Measurements from ENCODE around the gene WIZ. TPM values are rescaled to one million over a fixed set of nuclear protein-coding genes. Genes with fewer than 3 reads are reported as not detected.

Gene WIZ
- total and polyA plus RNA-seq, 2 of the 8 experiments (the other 6 are each of a cell fraction or from before 2014, with no cell fraction given) = 12.5 to 33.2 TPM

GRCh38 chr19:15419413-15420025 lies 30.2 kb downstream of the WIZ start:
- peaks cover 32 to 41% of the 10 kb centered on the region in 2 experiments for H3K79me2 ChIP-seq (ENCODE audit: control insufficient read depth in 1 of 2, insufficient read depth in 2 of 2, low read length in 2 of 2)
- no peak overlapping the region for H4K5ac ChIP-seq (ENCODE audit: insufficient read length, low read depth, low read length)
- H3K36me3 ChIP-seq (ENCODE audit: control insufficient read depth in 2 of 4, insufficient read depth in 4 of 4, low read length in 3 of 4) = peaks cover 0 to 23% (median 17%) of the 10 kb centered on the region in 4 experiments; a peak in 5 of 8 replicates
- no peak overlapping the region for H4K91ac ChIP-seq (replicated peaks; ENCODE audit: insufficient read length, low read length)
- no peak overlapping the region for H2BK5ac ChIP-seq (ENCODE audit: low read depth, low read length)
- H2BK20ac ChIP-seq (ENCODE audit: low read length) = no peak overlapping the region
- POLR2A ChIA-PET (ENCODE audit: partially characterized antibody) = interaction anchor here (0.6 to 6.1 kb wide), 43 partner anchors 10 to 1035 kb away, joined by 3 to 71 read pairs (median 4); partner anchors contain the start of genes AKAP8, BRD4 and WIZ
- H3K23me2 ChIP-seq (ENCODE audit: low read depth, low read length) = peaks cover 4% of the 10 kb centered on the region; the same call in 1 of the 2 replicates
- peak overlapping the region in 1 of 4 experiments; percentile 32; a peak in 1 of 8 replicates for H3K4me3 ChIP-seq (ENCODE audit: extremely low read depth in 1 of 4, insufficient read depth in 2 of 4, low read depth in 3 of 4, low read length in 4 of 4)
- H3K9me3 ChIP-seq (ENCODE audit: insufficient read depth in 2 of 2, low read depth in 1 of 2, low read length in 1 of 2) = peaks cover 3 to 4% of the 10 kb centered on the region in 2 experiments; a peak in 1 of 4 replicates
- no peak overlapping the region for H3K4ac ChIP-seq (replicated peaks; ENCODE audit: insufficient read length, low read depth, low read length)
- peaks cover 5 to 8% of the 10 kb centered on the region in 2 experiments for H4K20me1 ChIP-seq (replicated peaks in 1 of 2; ENCODE audit: control insufficient read depth in 1 of 2, insufficient read depth in 2 of 2, low read length in 2 of 2)
- H3K4me1 ChIP-seq (replicated peaks in 1 of 4; ENCODE audit: control insufficient read depth in 3 of 4, insufficient read depth in 4 of 4, low read length in 3 of 4) = peaks cover 0 to 4% (median 3%) of the 10 kb centered on the region in 4 experiments; a peak in 5 of 7 replicates
- no peak overlapping the region for H2BK15ac ChIP-seq (ENCODE audit: low read length)
- no peak overlapping the region for H2AK5ac ChIP-seq (ENCODE audit: low read depth, low read length)
- H2AFZ ChIP-seq (ENCODE audit: low read length) = no peak overlapping the region
- no peak overlapping the region for H3K56ac ChIP-seq (replicated peaks; ENCODE audit: insufficient read length, low read depth, low read length)
- H3K14ac ChIP-seq (ENCODE audit: insufficient read length) = no peak overlapping the region
- CTCF ChIA-PET (ENCODE audit: partially characterized antibody) = interaction anchor here (0.7 to 5.1 kb wide), 32 partner anchors 9 to 322 kb away, joined by 3 to 48 read pairs (median 4); partner anchors contain the start of genes AKAP8 and WIZ
- H3K27ac ChIP-seq (ENCODE audit: low read depth, low read length) = no peak overlapping the region
- H3K27me3 ChIP-seq (replicated peaks in 1 of 4; ENCODE audit: control insufficient read depth in 3 of 4, extremely low read depth in 1 of 4, insufficient read depth in 3 of 4, low read length in 3 of 4) = no peaks in the 10 kb centered on the region
- DNase-seq (ENCODE audit: low read depth in 1 of 2, low spot score in 2 of 2) (no peak), FAIRE-seq (no peak)
- no peak overlapping the region for H4K8ac ChIP-seq (ENCODE audit: extremely low read depth, insufficient read depth, low read length)
- WGBS, 2 experiments (ENCODE audit: extremely low coverage in 1 of 2, insufficient coverage in 1 of 2, insufficient read length in 1 of 2, insufficient replicate concordance in 2 of 2, low coverage in 1 of 2, low lambda C conversion rate in 2 of 2, missing lambda C conversion rate in 1 of 2) = 66% methylated on average over 16 of the region's 16 CpGs; no CpG with 5 or more reads in 1 of the 2 experiments
- no peak overlapping the region; the same call in 1 of the 2 replicates for H3K18ac ChIP-seq (ENCODE audit: extremely low read depth, low read length)
- peaks cover 5% of the 10 kb centered on the region for H3K79me1 ChIP-seq (ENCODE audit: low read depth, low read length)
- H3K23ac ChIP-seq (ENCODE audit: insufficient read length) = no peak overlapping the region
- no peak overlapping the region for H2BK12ac ChIP-seq (ENCODE audit: low read depth, low read length)
- H2BK120ac ChIP-seq (replicated peaks; ENCODE audit: low read depth, low read length) = no peak overlapping the region
- H3K4me2 ChIP-seq (ENCODE audit: insufficient read depth in 1 of 2, low read depth in 2 of 2, low read length in 2 of 2) = peak overlapping the region; percentile 57 to 76
- no peak overlapping the region for H3K9ac ChIP-seq (replicated peaks in 1 of 4; ENCODE audit: extremely low read depth in 1 of 4, low read depth in 3 of 4, low read length in 3 of 4)
- TF ChIP-seq PHF8 (conservative IDR thresholded peaks at IDR 0.05; ENCODE audit: low read depth, low read length) = no peak
- TF ChIP-seq NRF1 (IDR thresholded peaks at IDR 0.05; ENCODE audit: low read depth, low read length) = no peak
- TF ChIP-seq ATF3 (IDR thresholded peaks at IDR 0.05; ENCODE audit: insufficient read depth, low read depth, low read length) = no peak
- no peak for TF ChIP-seq TAF1 (IDR thresholded peaks at IDR 0.05; ENCODE audit: low read depth, low read length)
- TF ChIP-seq SP4 (IDR thresholded peaks at IDR 0.05; ENCODE audit: low read length) = no peak
- TF ChIP-seq JUN (IDR thresholded peaks at IDR 0.05; ENCODE audit: low read depth, low read length) = no peak
- no peak for TF ChIP-seq YY1 (IDR thresholded peaks at IDR 0.05; ENCODE audit: low read depth, low read length)
- TF ChIP-seq SIX5 (IDR thresholded peaks at IDR 0.05; ENCODE audit: low read depth, low read length) = no peak
- no peak for TF ChIP-seq CTBP2 (IDR thresholded peaks at IDR 0.05; ENCODE audit: borderline replicate concordance, insufficient read depth, insufficient read length, low read length)
- TF ChIP-seq ASH2L (IDR thresholded peaks at IDR 0.05; ENCODE audit: low read length) = no peak
- no peak for TF ChIP-seq POLR2A (IDR thresholded peaks at IDR 0.05; ENCODE audit: control extremely low read depth in 1 of 2, low read depth in 2 of 2, low read length in 2 of 2)
- no peak for TF ChIP-seq SP1 (IDR thresholded peaks at IDR 0.05; ENCODE audit: low read depth, low read length)
- TF ChIP-seq CEBPB (IDR thresholded peaks at IDR 0.05; ENCODE audit: low read depth, low read length) = no peak

Measured in H1 (cell line).